ENCODE data around the gene DNM1L.

DNA sequence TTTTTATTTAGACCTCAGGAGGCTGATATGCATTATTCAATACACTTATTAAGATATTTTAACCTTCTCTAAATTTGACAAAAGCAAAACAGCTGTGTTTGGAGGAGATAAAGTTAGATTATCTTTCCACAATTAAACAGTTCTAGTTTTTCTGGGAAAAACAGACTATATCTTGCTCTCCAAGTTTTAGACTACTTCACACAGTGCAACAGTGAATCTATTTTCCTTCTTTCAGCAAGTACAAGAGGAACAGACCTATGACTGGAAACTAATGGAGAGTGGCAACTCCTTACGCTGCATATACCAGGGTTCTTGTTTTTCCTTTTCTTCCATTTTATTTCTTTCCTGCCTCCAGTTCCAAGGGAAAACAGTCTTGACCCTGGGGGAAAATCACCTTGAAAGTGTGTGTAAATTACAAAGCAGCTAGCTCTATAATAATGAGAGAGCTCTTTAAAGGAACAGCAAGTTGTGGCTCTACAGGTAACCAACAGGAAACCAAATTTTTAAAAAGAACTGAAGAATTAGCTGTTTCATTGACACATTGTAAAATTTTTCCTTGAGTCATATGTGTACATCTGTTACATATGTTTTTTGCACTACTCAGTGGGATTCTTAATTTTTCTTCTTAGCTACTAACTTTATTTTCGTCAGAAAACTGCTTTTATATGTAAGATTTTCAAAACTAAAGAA is 27.4 kb downstream of the DNM1L start:
- TF ChIP-seq EP300 (IDR thresholded peaks at IDR 0.05) = no peak
- TF ChIP-seq, protein P1, sequence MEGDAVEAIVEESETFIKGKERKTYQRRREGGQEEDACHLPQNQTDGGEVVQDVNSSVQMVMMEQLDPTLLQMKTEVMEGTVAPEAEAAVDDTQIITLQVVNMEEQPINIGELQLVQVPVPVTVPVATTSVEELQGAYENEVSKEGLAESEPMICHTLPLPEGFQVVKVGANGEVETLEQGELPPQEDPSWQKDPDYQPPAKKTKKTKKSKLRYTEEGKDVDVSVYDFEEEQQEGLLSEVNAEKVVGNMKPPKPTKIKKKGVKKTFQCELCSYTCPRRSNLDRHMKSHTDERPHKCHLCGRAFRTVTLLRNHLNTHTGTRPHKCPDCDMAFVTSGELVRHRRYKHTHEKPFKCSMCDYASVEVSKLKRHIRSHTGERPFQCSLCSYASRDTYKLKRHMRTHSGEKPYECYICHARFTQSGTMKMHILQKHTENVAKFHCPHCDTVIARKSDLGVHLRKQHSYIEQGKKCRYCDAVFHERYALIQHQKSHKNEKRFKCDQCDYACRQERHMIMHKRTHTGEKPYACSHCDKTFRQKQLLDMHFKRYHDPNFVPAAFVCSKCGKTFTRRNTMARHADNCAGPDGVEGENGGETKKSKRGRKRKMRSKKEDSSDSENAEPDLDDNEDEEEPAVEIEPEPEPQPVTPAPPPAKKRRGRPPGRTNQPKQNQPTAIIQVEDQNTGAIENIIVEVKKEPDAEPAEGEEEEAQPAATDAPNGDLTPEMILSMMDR (IDR thresholded peaks at IDR 0.05) = no peak
- TF ChIP-seq POLR2A (IDR thresholded peaks at IDR 0.05) = no peak
- TF ChIP-seq POLR2AphosphoS5 (IDR thresholded peaks at IDR 0.05) = no peak
